SK-N-SH (cell line): ENCODE data around the gene C10orf67. TPM values are rescaled to one million over a fixed set of nuclear protein-coding genes. Genes with fewer than 3 reads are reported as not detected.
A peak's percentile ranks its signal among the peaks of the same experiment; 100 is the strongest.

Experiments
- CTCF ChIA-PET: fragments of 300-600, 350-600 bp; formaldehyde crosslinking; extraction: SDS; loops from one replicate; lab custom pipeline; 2021; lab: Yijun Ruan, JAX
- POLR2A ChIA-PET: fragments of 350-600 bp; sonication (Branson Sonifier 250); formaldehyde crosslinking; extraction: SDS; loops from one replicate; lab custom pipeline; 2020; ENCODE audit warnings: antibody characterized with exemption, inconsistent platforms; lab: Yijun Ruan, JAX
- DNase-seq: peaks from one replicate; pipeline ENCODE4 v3.0.0; 2012
- H2AFZ ChIP-seq: fragments of 200-600 bp; sonication (generic); 2 replicates; pipeline ENCODE4 v1.8.1; 2016; ENCODE audit warnings: antibody characterized with exemption, mild to moderate bottlenecking, low read depth
- H3F3A ChIP-seq: fragments of 200-600 bp; sonication (generic); replicated peaks from 2 replicates; pipeline ENCODE3; 2016; ENCODE audit warnings: antibody characterized with exemption, mild to moderate bottlenecking; ENCODE audit not compliant: insufficient read depth
- H3K27ac ChIP-seq, 2 experiments: fragments of 200-500 bp in 1 of 2; fragments of 200-600 bp in 1 of 2; sonication (Bioruptor generic) in 1 of 2; sonication (generic), shearing (Covaris generic) in 1 of 2; 2 replicates each; pipeline versions ENCODE4 v1.5.1 to v1.6.1; 2014 to 2016; ENCODE audit warnings: low read depth in 2 of 2, inconsistent platforms in 1 of 2, low read length in 1 of 2, mild to moderate bottlenecking in 1 of 2, mixed read lengths in 1 of 2
- H3K27me3 ChIP-seq: fragments of 200-600 bp; sonication (generic), shearing (Covaris generic); 2 replicates; pipeline ENCODE4 v1.6.1; 2016; ENCODE audit warnings: mixed run types; ENCODE audit not compliant: insufficient read depth
- H3K36me3 ChIP-seq, 2 experiments: fragments of 200-500 bp in 1 of 2; fragments of 200-600 bp in 1 of 2; sonication (Bioruptor generic) in 1 of 2; sonication (generic) in 1 of 2; replicated peaks in 1 of 2; 2 replicates each; pipeline versions ENCODE3 to v1.5.1; 2014 to 2016; ENCODE audit warnings: low read length in 1 of 2, mild to moderate bottlenecking in 1 of 2; ENCODE audit not compliant: insufficient read depth in 2 of 2, control insufficient read depth in 1 of 2
- H3K4me1 ChIP-seq, 2 experiments: fragments of 200-500 bp in 1 of 2; fragments of 200-600 bp in 1 of 2; sonication (Bioruptor generic) in 1 of 2; sonication (generic), shearing (Covaris generic) in 1 of 2; 2 replicates each; pipeline versions ENCODE4 v1.5.1 to v1.6.1; 2014 to 2016; ENCODE audit warnings: low read depth in 1 of 2, low read length in 1 of 2, mixed run types in 1 of 2; ENCODE audit not compliant: insufficient read depth in 2 of 2, control insufficient read depth in 1 of 2
- H3K4me2 ChIP-seq: fragments of 200-600 bp; sonication (generic), shearing (Covaris generic); 2 replicates; pipeline ENCODE4 v1.6.1; 2017; ENCODE audit warnings: mixed run types
- H3K4me3 ChIP-seq, 2 experiments: fragments of 200-500 bp in 1 of 2; fragments of 200-600 bp in 1 of 2; sonication (Bioruptor generic) in 1 of 2; sonication (generic), shearing (Covaris generic) in 1 of 2; 2 replicates each; pipeline versions ENCODE4 v1.5.1 to v1.8.1; 2014 to 2016; ENCODE audit warnings: low read depth in 2 of 2, inconsistent platforms in 1 of 2, low read length in 1 of 2, mild to moderate bottlenecking in 1 of 2, mixed read lengths in 1 of 2, moderate library complexity in 1 of 2
- H3K79me2 ChIP-seq: fragments of 200-600 bp; sonication (generic); 2 replicates; pipeline ENCODE4 v1.8.1; 2017; ENCODE audit warnings: mild to moderate bottlenecking; ENCODE audit not compliant: insufficient read depth
- H3K9ac ChIP-seq: fragments of 200-600 bp; sonication (generic); 2 replicates; pipeline ENCODE4 v1.6.1; 2017; ENCODE audit warnings: mixed run types
- H3K9me2 ChIP-seq: fragments of 200-600 bp; sonication (generic); 2 replicates; pipeline ENCODE4 v1.6.1; 2017; ENCODE audit warnings: mixed run types
- H3K9me3 ChIP-seq: fragments of 200-600 bp; sonication (generic); 2 replicates; pipeline ENCODE4 v1.6.1; 2017; ENCODE audit warnings: mixed run types, mild to moderate bottlenecking, moderate library complexity
- H4K20me1 ChIP-seq: fragments of 200-600 bp; sonication (generic); 2 replicates; pipeline ENCODE4 v1.6.1; 2017; ENCODE audit warnings: mild to moderate bottlenecking, mixed run types; ENCODE audit not compliant: insufficient read depth
- CTCF ChIP-seq: fragments of 200-600 bp; sonication (generic); IDR thresholded peaks from 2 replicates; pipeline ENCODE4 v1.6.1; 2017; ENCODE audit warnings: antibody characterized with exemption, mild to moderate bottlenecking, moderate library complexity
- FOXM1 ChIP-seq: IDR thresholded peaks from 2 replicates; pipeline ENCODE4 v1.4.0; 2012; ENCODE audit warnings: low read depth, mild to moderate bottlenecking
- JUND ChIP-seq: IDR thresholded peaks from 2 replicates; pipeline ENCODE4 v1.4.0; 2012
- NRF1 ChIP-seq: IDR thresholded peaks from 2 replicates; pipeline ENCODE4 v1.6.1; 2012; ENCODE audit warnings: low read depth, mild to moderate bottlenecking, low read length
- RAD21 ChIP-seq: IDR thresholded peaks from 2 replicates; pipeline ENCODE4 v1.6.1; 2012; ENCODE audit warnings: mild to moderate bottlenecking, low read length
- SMC3 ChIP-seq: IDR thresholded peaks from 2 replicates; pipeline ENCODE4 v1.6.1; 2012; ENCODE audit warnings: low read depth, low read length, improper control_type of control experiment
- TAF1 ChIP-seq: IDR thresholded peaks from 2 replicates; pipeline ENCODE4 v1.6.1; 2012; ENCODE audit warnings: low read depth, mild to moderate bottlenecking, low read length, moderate library complexity, borderline replicate concordance
- TCF12 ChIP-seq: IDR thresholded peaks from 2 replicates; pipeline ENCODE4 v1.4.0; 2012
- USF1 ChIP-seq: IDR thresholded peaks from 2 replicates; pipeline ENCODE4 v1.4.0; 2012; ENCODE audit warnings: low read depth, borderline replicate concordance
- WGBS: methylation state at CpG from one replicate; pipeline ENCODE4 v1.1.6; 2017; ENCODE audit warnings: low lambda C conversion rate; 5-methylcytosine and 5-hydroxymethylcytosine counted together
- polyA plus RNA-seq, 3 experiments: library from polyadenylated mRNA; depleted of rRNA; stranded (reverse); fragments of >200 nt; gene quantifications; 2 replicates each; pipeline ENCODE4 v1.2.3, GENCODE V29; 2012

Gene C10orf67
- polyA plus RNA-seq, 1 of the 3 experiments (the other 2 are of a cell fraction) = 0.97 TPM

- Histone ChIP-seq H3K79me2 (no peaks in the 10 kb centered on the region), H3K4me2 (no peak overlapping the region), H3K4me3 (no peak overlapping the region), H3K9me2 (no peaks in the 10 kb centered on the region), H3K36me3 (no peaks in the 10 kb centered on the region), H3F3A (no peaks in the 10 kb centered on the region), H2AFZ (no peak overlapping the region), H3K27me3 (no peaks in the 10 kb centered on the region), H3K9me3 (no peaks in the 10 kb centered on the region), H3K9ac (no peak overlapping the region), H4K20me1 (no peaks in the 10 kb centered on the region), H3K4me1 (no peaks in the 10 kb centered on the region), H3K27ac (no peak overlapping the region)
- no peak for TF ChIP-seq JUND
- TF ChIP-seq NRF1 = no peak
- no peak for TF ChIP-seq USF1
- no peak for TF ChIP-seq TCF12
- no peak for TF ChIP-seq FOXM1
- 75% methylated on average over 8 of the region's 8 CpGs for WGBS
- ChIA-PET POLR2A (no interaction called here), CTCF (interaction anchor here (2.1 kb wide), 1 partner anchor 43 kb away, joined by 6 read pairs; no protein-coding TSS in a partner anchor)
- no peak for DNase-seq
Observed at GRCh38 chr10:23359692-23360380, 15.2 kb upstream of the C10orf67 start.

GRCh38 chr10:23358357-23358756 lies 13.8 kb upstream of the C10orf67 start:
- no peaks in the 10 kb centered on the region for H3K9me3 ChIP-seq
- no peaks in the 10 kb centered on the region for H3K9me2 ChIP-seq
- no peak overlapping the region for H3K9ac ChIP-seq
- H3K4me3 ChIP-seq = no peak overlapping the region
- H3K4me1 ChIP-seq = no peaks in the 10 kb centered on the region
- POLR2A ChIA-PET = no interaction called here
- no peaks in the 10 kb centered on the region for H3K79me2 ChIP-seq
- peak; percentile 32 for TF ChIP-seq SMC3
- TF ChIP-seq TAF1 = no peak
- no peak for TF ChIP-seq USF1
- peak; percentile 36 for TF ChIP-seq CTCF
- TF ChIP-seq RAD21 = peak; percentile 30; the same call in 1 of the 2 replicates
- no peak overlapping the region for H2AFZ ChIP-seq
- no peaks in the 10 kb centered on the region for H3K36me3 ChIP-seq
- CTCF ChIA-PET = interaction anchor here (1.1 to 2.1 kb wide), 3 partner anchors 44 to 201 kb away, joined by 3 to 6 read pairs (median 4); no protein-coding TSS in a partner anchor
- H3K27ac ChIP-seq = no peak overlapping the region
- H4K20me1 ChIP-seq = no peaks in the 10 kb centered on the region
- no peaks in the 10 kb centered on the region for H3K27me3 ChIP-seq
- no peak overlapping the region for H3K4me2 ChIP-seq
- WGBS = 76% methylated on average over 2 of the region's 2 CpGs
- DNase-seq = no peak
- no peaks in the 10 kb centered on the region for H3F3A ChIP-seq
